GM19025 (cell line): Measurements from ENCODE around the gene NOTUM.

ENCODE experiments used
- ATAC-seq: cut with Tn5 transposase; IDR thresholded peaks from one replicate; pipeline ENCODE4 v1.9.1; 2021; ENCODE audit warnings: mild to moderate bottlenecking, low read depth, moderate library complexity; ENCODE audit not compliant: unreplicated experiment

NOTUM gene

DNA sequence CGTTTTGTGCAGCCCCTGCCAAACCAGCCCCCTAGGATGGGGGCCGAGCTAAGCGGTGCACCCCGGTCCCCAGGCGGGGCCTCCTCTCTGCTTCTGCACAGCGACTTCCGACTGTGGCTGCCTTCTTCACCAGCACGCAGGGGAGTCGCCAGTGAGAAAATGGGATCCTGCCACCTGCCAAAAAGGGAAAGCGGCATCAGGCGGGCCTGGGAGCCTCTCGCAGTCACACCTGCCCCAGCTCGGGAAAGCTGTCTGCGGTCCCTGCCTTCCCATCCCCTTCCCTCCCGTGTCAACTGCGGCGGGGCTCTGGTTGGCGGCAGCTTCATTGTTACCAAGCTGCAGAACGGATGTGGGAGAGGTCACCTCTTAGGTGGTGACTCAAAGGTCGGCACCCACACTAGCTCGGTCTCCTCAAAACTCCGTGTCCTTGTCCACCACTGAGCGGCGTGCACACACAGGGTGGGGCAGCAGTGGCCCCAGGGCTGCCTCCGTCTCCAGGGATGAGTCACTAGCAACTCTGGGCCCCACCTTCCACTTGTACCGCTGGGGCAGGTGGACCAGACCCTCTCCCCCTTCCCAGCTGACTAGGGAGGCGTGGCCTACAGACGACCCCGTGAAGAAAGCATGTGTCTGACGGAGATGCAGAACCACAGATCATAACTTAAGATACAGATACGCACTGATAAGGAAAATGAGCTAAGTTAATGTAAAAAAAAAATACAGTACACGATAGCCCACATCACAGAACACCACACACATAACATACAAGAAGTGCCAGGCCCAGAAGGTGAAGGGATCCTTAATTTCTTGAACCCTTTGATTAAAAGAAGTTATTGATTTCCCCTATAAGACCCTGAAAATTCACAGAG is 48.3 kb downstream of the NOTUM start:
- ATAC-seq: no peak

GRCh38 chr17:81911969-81912368 is 49.0 kb downstream of the NOTUM start:
- ATAC-seq: no peak

- ATAC-seq: peak; percentile 65
Measured at GRCh38 chr17:81911277-81911961, 49.6 kb downstream of the NOTUM start, which contains the start of gene PCYT2. Gene PCYT2, minus strand, starts transcription at chr17:81911399. Its CDS starts 44 bp downstream, at chr17:81911355.

DNA sequence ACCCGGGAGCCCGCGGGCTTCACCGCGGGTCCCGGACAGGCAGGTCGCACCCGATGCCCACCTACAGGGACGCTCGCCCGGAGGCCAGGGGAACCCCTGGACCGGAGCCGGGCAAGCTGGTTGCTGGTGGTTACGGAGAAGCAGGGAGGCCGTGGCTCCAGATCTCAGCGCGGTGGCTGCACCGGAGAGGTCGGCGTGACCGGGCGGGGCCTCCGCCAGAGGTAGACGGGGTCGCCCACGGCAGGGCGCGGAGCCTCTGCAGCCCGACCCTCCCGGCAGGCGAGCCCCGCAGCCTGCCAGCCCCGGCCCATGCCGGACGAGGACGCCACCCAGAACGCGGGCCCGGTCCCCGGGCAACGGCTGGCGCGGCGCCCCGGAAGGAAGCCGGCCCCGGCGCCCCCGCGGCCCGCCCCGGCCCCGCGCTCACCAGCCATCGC is 50.1 kb downstream of the NOTUM start:
- ATAC-seq: peak; percentile 40

GRCh38 chr17:81909966-81910839 is 50.8 kb downstream of the NOTUM start:
- no peak for ATAC-seq

DNA sequence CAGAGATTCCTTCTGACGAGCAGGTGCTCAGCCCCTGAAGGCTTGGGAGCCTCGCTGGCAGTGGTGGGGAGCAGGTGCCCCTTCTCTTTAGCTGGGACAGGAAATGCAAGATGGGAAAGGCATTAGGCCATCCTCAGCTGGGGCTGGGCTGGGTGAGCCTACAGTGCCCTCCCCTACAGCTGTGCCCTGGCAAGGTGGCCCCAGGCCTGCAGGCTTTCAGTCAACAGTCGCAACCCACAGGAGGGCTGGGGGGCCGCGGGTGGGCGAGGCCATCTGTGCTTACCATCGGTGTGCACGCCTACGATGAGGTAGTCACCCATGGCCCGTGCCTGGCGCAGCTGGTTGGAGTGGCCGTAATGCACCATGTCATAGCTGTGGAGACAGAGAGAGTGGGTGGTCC is 51.8 kb downstream of the NOTUM start:
- ATAC-seq: no peak

- no peak for ATAC-seq
Measured at GRCh38 chr17:81908793-81909192, 52.2 kb downstream of the NOTUM start.

DNA sequence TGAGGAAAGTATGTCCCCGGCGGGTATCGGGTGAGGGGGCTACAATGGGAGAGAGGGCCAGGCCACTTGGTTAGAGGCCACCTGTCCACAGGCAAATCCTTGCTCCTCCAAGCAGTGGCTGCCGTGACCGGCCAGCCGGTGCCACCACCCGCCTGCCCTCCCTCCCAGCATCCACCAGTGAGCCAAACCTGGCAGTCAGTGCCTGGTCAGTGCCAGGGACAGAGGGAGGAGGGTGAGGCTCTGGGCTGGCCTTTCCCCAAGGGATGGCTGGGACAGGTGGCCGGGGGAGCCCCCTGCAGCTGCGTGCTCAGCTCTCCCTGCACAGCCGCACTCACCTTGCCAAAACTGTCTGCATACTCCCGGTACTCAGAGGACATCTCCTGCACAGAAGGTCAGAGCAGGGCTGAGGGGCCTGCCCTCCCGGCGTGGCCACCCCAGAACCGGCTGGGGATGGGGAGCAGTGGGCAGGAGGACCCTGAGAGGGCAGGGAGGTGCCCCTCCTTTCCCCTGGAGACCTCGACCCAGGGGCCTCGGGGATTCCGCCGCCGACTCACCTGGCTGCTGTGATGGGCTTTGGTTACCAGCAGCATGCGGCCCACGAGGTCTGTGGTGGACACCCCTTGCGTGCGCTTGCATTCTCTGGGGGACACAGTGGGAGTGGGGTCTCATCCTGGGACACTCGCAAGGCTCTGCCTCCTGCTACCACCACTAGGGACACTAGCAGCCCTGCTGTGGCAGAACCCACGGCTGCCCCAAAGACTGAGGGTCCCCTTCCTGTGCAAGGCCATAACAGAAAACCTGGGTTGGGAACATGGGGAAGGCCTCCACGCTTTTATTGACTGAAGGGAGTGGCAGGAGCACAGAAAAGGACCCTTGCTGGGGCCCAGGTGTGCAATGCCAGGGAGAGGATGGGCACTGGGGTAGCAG is 53.5 kb downstream of the NOTUM start:
- no peak for ATAC-seq

DNA sequence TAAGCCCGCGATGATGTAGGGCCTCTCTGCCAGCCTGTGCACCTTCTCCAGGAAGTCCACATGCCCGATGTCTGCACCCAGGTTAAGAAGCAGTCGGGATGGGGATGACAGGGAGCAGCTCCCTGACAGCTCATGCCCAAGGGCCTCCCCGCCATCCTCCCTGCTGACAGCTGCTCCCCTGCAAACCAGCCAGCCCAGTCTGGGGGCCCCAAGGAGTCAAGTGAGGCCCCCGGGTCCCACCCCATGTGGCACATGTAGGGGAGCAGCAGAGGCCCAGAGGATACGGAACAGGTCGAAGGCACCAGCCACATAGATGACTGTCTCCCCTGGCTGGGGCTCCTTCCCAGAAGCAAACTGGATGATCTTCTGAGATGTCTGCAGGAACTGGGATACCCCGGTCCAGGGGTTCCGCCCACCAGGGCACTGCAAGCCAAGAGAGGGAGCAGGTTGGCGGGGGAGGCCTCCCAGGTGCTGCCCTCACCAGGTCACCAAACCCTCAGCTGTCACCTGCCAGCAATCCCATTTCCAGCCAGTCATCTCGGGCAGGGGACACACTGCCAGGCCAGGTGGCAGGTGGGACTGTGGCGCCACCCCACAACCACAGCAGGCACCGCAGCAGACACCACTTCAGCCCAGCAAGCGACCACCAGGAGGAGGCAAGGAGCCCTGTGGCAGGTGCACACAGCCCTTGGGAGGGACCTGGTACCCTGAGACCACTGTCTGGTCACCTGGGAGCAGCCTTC is 54.3 kb downstream of the NOTUM start:
- ATAC-seq: no peak

DNA sequence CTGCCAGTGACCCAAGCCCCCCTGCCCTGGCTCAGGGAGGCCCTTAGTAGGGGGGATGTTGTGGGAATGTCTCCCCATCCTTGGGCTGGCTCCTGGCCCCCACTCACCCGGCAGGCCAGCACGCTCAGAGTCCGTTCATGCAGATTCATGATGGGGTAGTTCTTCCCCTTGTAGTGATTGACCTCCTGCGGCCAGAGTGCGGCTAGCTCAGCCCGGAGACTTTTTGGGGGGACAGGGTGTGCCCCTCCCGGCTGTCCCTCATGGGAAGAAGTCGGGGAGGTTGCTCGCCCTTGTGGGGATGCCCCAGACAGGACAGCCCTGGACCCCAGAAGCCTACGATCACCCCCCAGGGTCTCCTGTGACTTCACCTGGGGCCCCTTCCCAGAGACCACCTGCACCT is 55.0 kb downstream of the NOTUM start:
- no peak for ATAC-seq

- ATAC-seq: no peak
Measured at GRCh38 chr17:81905424-81905875, 55.5 kb downstream of the NOTUM start.

DNA sequence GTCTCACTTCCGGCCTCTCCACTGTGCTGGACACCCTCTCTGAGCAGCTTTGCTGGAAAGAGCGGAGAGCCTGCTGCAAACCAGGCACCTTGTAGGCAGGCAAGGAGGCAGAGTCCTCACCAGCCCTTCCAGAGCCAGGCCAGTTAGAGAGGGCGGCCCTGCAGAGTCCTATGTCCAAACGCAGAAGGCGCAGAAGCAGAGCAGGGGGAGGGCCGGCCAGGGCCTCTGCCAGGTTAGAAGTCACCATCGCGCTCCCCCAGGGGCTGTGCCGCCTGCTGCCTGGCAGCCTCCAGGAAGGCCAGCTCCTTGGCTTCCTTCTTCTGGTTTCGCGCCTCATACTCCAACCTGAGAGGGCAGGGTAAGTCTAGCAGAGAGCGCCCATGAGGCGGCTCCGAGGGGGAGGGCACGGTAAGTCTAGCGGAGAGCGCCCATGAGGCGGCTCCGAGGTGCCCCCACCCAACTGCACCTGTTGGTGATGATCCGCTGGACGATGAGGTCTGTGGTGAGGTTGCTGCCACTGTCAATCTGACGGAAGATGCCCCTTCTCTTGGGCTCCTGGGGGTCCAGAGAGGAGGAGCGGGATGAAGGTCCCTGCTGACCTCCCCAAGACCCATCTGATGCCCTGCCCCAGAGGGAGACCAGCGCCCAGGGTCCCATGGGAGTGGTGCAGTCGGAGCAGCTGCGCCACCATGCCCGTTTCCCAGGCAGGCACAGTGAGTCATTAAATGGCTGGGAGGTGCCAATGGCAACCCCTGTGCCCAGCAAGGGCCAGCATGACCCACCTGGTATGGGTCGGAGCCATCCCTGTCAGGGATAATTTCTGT is 56.2 kb downstream of the NOTUM start:
- no peak for ATAC-seq

DNA sequence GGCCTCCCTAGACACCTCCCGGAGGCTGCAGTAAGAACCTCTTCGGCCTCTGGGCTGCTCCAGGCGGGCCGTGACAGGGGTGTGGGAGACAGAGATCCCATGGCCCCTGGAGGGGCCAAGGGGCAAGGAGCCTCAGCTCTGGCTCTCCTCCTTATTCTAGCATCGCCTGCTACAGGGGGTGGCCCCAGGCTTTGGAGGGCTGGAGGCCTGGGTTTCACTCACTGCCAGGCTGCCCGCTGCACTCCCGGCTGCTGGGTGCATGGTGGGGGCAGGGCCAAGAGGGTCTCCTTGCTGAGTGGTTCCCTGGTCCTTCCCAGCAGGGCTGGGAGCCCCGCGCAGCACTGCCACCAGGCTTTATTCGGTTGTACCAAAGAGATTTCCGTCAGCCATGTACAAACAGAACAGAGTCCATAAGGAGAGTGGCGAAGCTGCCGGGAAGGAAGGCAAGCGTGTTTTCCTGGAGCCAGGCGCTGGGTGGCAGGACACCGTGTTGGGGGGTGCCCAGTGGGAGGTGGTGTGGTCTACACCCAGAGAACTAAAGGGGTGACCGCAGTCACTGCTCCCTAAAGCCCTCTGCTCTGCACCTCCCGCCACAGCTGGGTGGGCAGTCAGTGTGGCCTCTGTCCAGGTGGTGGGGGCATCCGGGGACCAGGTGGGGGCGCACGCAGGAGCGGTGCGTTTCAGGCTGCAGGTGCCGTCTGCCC is 56.9 kb downstream of the NOTUM start:
- no peak for ATAC-seq

GRCh38 chr17:81903415-81903831 is 57.6 kb downstream of the NOTUM start:
- no peak for ATAC-seq

GRCh38 chr17:81902653-81903414 is 58.2 kb downstream of the NOTUM start:
- ATAC-seq: no peak
